Mesodermal cell (in vitro differentiated cells): ENCODE measurements around the gene TTLL11.

Source experiments
- H3K27ac ChIP-seq: 2 replicates; pipeline ENCODE4 v1.7.0; 2013; ENCODE audit warnings: mild to moderate bottlenecking, low read depth, low read length, moderate library complexity; ENCODE audit not compliant: severe bottlenecking
- H3K36me3 ChIP-seq: 2 replicates; pipeline ENCODE4 v1.7.1; 2013; ENCODE audit warnings: mild to moderate bottlenecking, low read length, moderate library complexity; ENCODE audit not compliant: control insufficient read depth, insufficient read depth
- H3K4me1 ChIP-seq: one replicate; pipeline ENCODE4 v1.7.1; 2013; ENCODE audit warnings: mild to moderate bottlenecking, low read length; ENCODE audit not compliant: insufficient read depth, control insufficient read depth, poor library complexity, severe bottlenecking
- H3K4me3 ChIP-seq: 2 replicates; pipeline ENCODE4 v1.7.0; 2013; ENCODE audit warnings: low read length, control low read depth, mild to moderate bottlenecking; ENCODE audit not compliant: insufficient read depth, poor library complexity, severe bottlenecking; ENCODE audit errors: extremely low read depth
- H3K9me3 ChIP-seq: 2 replicates; pipeline ENCODE4 v1.7.1; 2013; ENCODE audit warnings: mild to moderate bottlenecking, low read length, moderate library complexity; ENCODE audit not compliant: control insufficient read depth
- WGBS, 2 experiments: methylation state at CpG; one replicate each; pipeline ENCODE4 v1.1.5; 2013; ENCODE audit warnings: missing lambda C conversion rate in 2 of 2; ENCODE audit not compliant: insufficient coverage in 2 of 2; 5-methylcytosine and 5-hydroxymethylcytosine counted together

Gene TTLL11

GRCh38 chr9:122107291-122107805, 14.2 kb upstream of the TTLL11 start:
- no peaks in the 10 kb centered on the region for H3K9me3 ChIP-seq
- no peaks in the 10 kb centered on the region for H3K36me3 ChIP-seq
- H3K27ac ChIP-seq: no peak overlapping the region
- peaks cover 4% of the 10 kb centered on the region for H3K4me1 ChIP-seq
- no peak overlapping the region for H3K4me3 ChIP-seq
- WGBS, 2 experiments: 74 to 84% methylated on average over 3 to 4 of the region's 7 CpGs

- WGBS, 2 experiments: 90 to 100% methylated on average over 1 to 2 of the region's 2 CpGs
These were observed 13.5 kb upstream of the TTLL11 start for GRCh38 chr9:122106576-122106975.

DNA sequence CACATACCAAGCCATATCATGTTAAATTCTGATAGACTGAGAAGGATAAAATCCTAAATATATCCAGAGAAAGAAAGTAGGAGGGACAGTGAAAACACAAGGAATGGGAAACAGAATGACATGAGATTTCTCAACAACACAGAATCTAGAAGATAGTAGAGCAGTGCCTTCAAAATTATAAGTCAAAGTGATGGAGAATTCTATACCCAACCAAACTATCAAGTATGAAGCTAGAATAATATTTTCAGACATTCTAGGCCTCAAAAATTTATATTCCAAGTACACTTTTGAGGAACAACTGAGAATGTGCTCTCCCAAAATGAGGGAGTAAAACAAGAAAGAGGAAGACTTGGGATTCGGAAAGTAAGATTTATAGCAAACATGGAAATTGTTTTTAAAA, 10.9 kb upstream of the TTLL11 start:
- Histone ChIP-seq H3K4me1 (peaks cover 4% of the 10 kb centered on the region), H3K27ac (no peak overlapping the region), H3K9me3 (no peaks in the 10 kb centered on the region), H3K36me3 (no peaks in the 10 kb centered on the region), H3K4me3 (no peak overlapping the region)
- no CpG with 5 or more reads among the region's 1 CpG for WGBS, 2 experiments

More at GRCh38 chr9:122106576-122106975, 13.5 kb upstream of the TTLL11 start:
- Histone ChIP-seq H3K4me1 (peaks cover 4% of the 10 kb centered on the region), H3K36me3 (no peaks in the 10 kb centered on the region), H3K27ac (no peak overlapping the region), H3K4me3 (no peak overlapping the region), H3K9me3 (no peaks in the 10 kb centered on the region)

GRCh38 chr9:122102156-122102555, 9.0 kb upstream of the TTLL11 start:
- Histone ChIP-seq H3K4me1 (no peaks in the 10 kb centered on the region), H3K27ac (no peak overlapping the region), H3K36me3 (no peaks in the 10 kb centered on the region), H3K4me3 (no peak overlapping the region), H3K9me3 (no peaks in the 10 kb centered on the region)
- WGBS, 2 experiments: 77 to 88% methylated on average over 1 of the region's 2 CpGs

DNA sequence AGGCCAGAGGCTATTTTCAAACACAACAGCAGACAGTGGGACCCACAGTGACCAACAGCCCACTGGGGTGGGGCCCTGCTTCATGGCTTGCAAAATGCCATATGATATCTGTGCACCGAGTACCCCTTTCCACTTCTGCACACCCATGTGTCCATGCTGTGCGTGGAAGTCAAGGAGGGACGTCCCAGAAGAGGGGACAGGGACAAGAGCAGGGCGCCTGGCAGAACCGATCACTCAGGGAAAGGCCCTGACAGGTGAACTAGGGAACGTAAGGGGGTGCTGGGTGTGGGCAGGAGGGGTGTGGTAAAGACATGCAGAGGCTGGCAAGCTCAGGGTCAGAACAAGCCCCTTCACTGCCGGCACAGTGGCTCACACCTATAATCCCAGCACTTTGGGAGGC, 7.6 kb upstream of the TTLL11 start:
- H3K4me1 ChIP-seq: no peaks in the 10 kb centered on the region
- no peaks in the 10 kb centered on the region for H3K9me3 ChIP-seq
- WGBS, 2 experiments: 89 to 93% methylated on average over 5 to 7 of the region's 7 CpGs
- H3K36me3 ChIP-seq: no peaks in the 10 kb centered on the region
- no peak overlapping the region for H3K27ac ChIP-seq
- no peak overlapping the region for H3K4me3 ChIP-seq

GRCh38 chr9:122099271-122099869, 6.3 kb upstream of the TTLL11 start:
- 12 to 21% methylated on average over 7 to 10 of the region's 16 CpGs for WGBS, 2 experiments
- Histone ChIP-seq H3K27ac (no peak overlapping the region), H3K36me3 (no peaks in the 10 kb centered on the region), H3K9me3 (no peaks in the 10 kb centered on the region), H3K4me3 (no peak overlapping the region), H3K4me1 (no peaks in the 10 kb centered on the region)

GRCh38 chr9:122097679-122098315, 4.7 kb upstream of the TTLL11 start:
- Histone ChIP-seq H3K9me3 (no peaks in the 10 kb centered on the region), H3K4me1 (no peaks in the 10 kb centered on the region), H3K36me3 (no peaks in the 10 kb centered on the region), H3K4me3 (no peak overlapping the region), H3K27ac (no peak overlapping the region)
- 78 to 79% methylated on average over 5 to 6 of the region's 8 CpGs for WGBS, 2 experiments

DNA sequence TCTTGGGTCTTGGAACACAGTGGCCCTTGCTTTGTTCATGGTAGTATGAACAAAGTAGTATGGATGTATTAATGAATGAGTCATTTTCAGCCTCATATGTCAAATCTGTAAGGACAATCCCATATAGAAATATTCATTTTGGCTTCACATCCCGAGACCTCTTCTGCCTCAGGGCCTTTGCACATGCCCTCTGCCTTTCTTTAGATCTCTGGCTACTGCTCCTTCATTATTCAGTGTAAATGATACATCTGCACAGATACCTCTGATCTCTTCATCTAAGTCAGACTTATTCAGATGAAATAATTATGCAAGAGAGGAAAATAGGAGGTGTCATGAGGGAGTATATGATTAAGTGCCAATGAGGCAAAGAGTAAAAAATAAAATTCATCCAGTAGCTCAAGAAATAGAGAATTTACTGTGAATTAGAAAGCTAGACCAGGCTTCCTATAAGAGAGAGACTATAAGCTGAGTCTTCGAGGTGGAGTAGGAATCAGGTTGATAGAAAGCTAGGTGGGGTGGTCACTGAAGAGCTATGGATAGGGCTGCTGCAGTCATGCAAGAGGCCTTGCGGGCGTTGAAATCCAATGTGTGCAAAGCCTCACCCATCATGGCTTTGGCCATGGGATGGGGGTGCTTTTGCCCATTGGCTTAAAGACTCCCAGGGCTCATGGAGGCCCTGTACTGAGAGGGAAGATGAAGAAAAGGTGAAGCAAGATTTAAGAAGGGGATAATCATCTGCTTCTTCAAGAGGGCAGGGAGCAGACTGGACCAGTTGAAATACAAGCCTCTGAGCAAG, 3.7 kb upstream of the TTLL11 start:
- 79 to 82% methylated on average over 3 to 4 of the region's 4 CpGs for WGBS, 2 experiments
- H3K27ac ChIP-seq: no peak overlapping the region
- H3K4me3 ChIP-seq: no peak overlapping the region
- no peaks in the 10 kb centered on the region for H3K36me3 ChIP-seq
- no peaks in the 10 kb centered on the region for H3K4me1 ChIP-seq
- no peaks in the 10 kb centered on the region for H3K9me3 ChIP-seq

DNA sequence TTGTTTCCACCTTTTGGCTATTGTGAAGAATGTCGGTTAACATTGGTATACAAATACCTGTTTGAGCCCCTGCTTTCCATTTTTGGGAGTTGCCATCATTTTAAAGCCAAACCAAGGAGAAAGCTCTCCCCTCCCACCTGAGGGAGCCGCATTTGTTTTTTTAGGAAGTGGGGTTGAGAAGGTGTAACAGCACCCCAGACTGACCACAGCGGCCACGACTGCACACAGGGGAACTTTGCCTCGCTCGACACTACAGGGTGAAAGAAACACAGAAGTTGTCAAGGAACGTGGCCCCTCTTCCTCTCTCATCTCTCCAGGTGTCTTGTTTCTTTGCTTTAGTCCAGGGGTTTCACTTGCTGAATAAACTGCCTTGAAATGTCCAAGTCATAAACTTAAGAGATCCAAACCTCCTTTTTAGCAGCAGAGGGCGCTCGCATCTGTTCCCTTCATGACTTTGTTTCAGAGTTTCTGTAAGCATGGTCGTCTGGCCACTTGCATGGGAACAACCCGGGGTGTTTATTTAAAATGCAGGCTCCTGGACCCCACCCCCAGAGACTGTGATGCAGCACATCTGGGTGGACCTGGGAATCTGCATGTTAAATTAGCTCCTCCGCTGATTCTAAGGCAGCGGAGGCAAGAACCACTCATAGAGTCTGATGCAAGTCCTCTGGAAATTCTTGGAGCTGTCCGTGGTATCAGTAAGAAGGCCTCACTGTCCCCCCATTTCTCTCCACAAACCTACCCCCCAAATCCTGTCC, 2.1 kb upstream of the TTLL11 start:
- H3K4me1 ChIP-seq: no peaks in the 10 kb centered on the region
- no peak overlapping the region for H3K4me3 ChIP-seq
- H3K9me3 ChIP-seq: no peaks in the 10 kb centered on the region
- WGBS, 2 experiments: 22 to 30% methylated on average over 12 to 13 of the region's 14 CpGs
- H3K36me3 ChIP-seq: no peaks in the 10 kb centered on the region
- no peak overlapping the region for H3K27ac ChIP-seq
